SK-N-SH (cell line): ENCODE data around the gene C4B. TPM values are rescaled to one million over a fixed set of nuclear protein-coding genes. Genes with fewer than 3 reads are reported as not detected.

Experiments used
- CTCF ChIA-PET: fragments of 300-600, 350-600 bp; formaldehyde crosslinking; extraction: SDS; loops from one replicate; lab custom pipeline; 2021; lab: Yijun Ruan, JAX
- POLR2A ChIA-PET: fragments of 350-600 bp; sonication (Branson Sonifier 250); formaldehyde crosslinking; extraction: SDS; loops from one replicate; lab custom pipeline; 2020; ENCODE audit warnings: antibody characterized with exemption, inconsistent platforms; lab: Yijun Ruan, JAX
- DNase-seq: peaks from one replicate; pipeline ENCODE4 v3.0.0; 2012
- H2AFZ ChIP-seq: fragments of 200-600 bp; sonication (generic); 2 replicates; pipeline ENCODE4 v1.8.1; 2016; ENCODE audit warnings: antibody characterized with exemption, mild to moderate bottlenecking, low read depth
- H3F3A ChIP-seq: fragments of 200-600 bp; sonication (generic); replicated peaks from 2 replicates; pipeline ENCODE3; 2016; ENCODE audit warnings: antibody characterized with exemption, mild to moderate bottlenecking; ENCODE audit not compliant: insufficient read depth
- H3K27ac ChIP-seq, 2 experiments: fragments of 200-500 bp in 1 of 2; fragments of 200-600 bp in 1 of 2; sonication (Bioruptor generic) in 1 of 2; sonication (generic), shearing (Covaris generic) in 1 of 2; 2 replicates each; pipeline versions ENCODE4 v1.5.1 to v1.6.1; 2014 to 2016; ENCODE audit warnings: low read depth in 2 of 2, inconsistent platforms in 1 of 2, low read length in 1 of 2, mild to moderate bottlenecking in 1 of 2, mixed read lengths in 1 of 2
- H3K27me3 ChIP-seq: fragments of 200-600 bp; sonication (generic), shearing (Covaris generic); 2 replicates; pipeline ENCODE4 v1.6.1; 2016; ENCODE audit warnings: mixed run types; ENCODE audit not compliant: insufficient read depth
- H3K36me3 ChIP-seq, 2 experiments: fragments of 200-500 bp in 1 of 2; fragments of 200-600 bp in 1 of 2; sonication (Bioruptor generic) in 1 of 2; sonication (generic) in 1 of 2; replicated peaks in 1 of 2; 2 replicates each; pipeline versions ENCODE3 to v1.5.1; 2014 to 2016; ENCODE audit warnings: low read length in 1 of 2, mild to moderate bottlenecking in 1 of 2; ENCODE audit not compliant: insufficient read depth in 2 of 2, control insufficient read depth in 1 of 2
- H3K4me1 ChIP-seq, 2 experiments: fragments of 200-500 bp in 1 of 2; fragments of 200-600 bp in 1 of 2; sonication (Bioruptor generic) in 1 of 2; sonication (generic), shearing (Covaris generic) in 1 of 2; 2 replicates each; pipeline versions ENCODE4 v1.5.1 to v1.6.1; 2014 to 2016; ENCODE audit warnings: low read depth in 1 of 2, low read length in 1 of 2, mixed run types in 1 of 2; ENCODE audit not compliant: insufficient read depth in 2 of 2, control insufficient read depth in 1 of 2
- H3K4me2 ChIP-seq: fragments of 200-600 bp; sonication (generic), shearing (Covaris generic); 2 replicates; pipeline ENCODE4 v1.6.1; 2017; ENCODE audit warnings: mixed run types
- H3K4me3 ChIP-seq, 2 experiments: fragments of 200-500 bp in 1 of 2; fragments of 200-600 bp in 1 of 2; sonication (Bioruptor generic) in 1 of 2; sonication (generic), shearing (Covaris generic) in 1 of 2; 2 replicates each; pipeline versions ENCODE4 v1.5.1 to v1.8.1; 2014 to 2016; ENCODE audit warnings: low read depth in 2 of 2, inconsistent platforms in 1 of 2, low read length in 1 of 2, mild to moderate bottlenecking in 1 of 2, mixed read lengths in 1 of 2, moderate library complexity in 1 of 2
- H3K79me2 ChIP-seq: fragments of 200-600 bp; sonication (generic); 2 replicates; pipeline ENCODE4 v1.8.1; 2017; ENCODE audit warnings: mild to moderate bottlenecking; ENCODE audit not compliant: insufficient read depth
- H3K9ac ChIP-seq: fragments of 200-600 bp; sonication (generic); 2 replicates; pipeline ENCODE4 v1.6.1; 2017; ENCODE audit warnings: mixed run types
- H3K9me2 ChIP-seq: fragments of 200-600 bp; sonication (generic); 2 replicates; pipeline ENCODE4 v1.6.1; 2017; ENCODE audit warnings: mixed run types
- H3K9me3 ChIP-seq: fragments of 200-600 bp; sonication (generic); 2 replicates; pipeline ENCODE4 v1.6.1; 2017; ENCODE audit warnings: mixed run types, mild to moderate bottlenecking, moderate library complexity
- H4K20me1 ChIP-seq: fragments of 200-600 bp; sonication (generic); 2 replicates; pipeline ENCODE4 v1.6.1; 2017; ENCODE audit warnings: mild to moderate bottlenecking, mixed run types; ENCODE audit not compliant: insufficient read depth
- CHD2 ChIP-seq: fragments of 150-350 bp; IDR thresholded peaks from 2 replicates; pipeline ENCODE4 v1.6.1; 2018; ENCODE audit warnings: low read length; ENCODE audit not compliant: partially characterized antibody
- ELF1 ChIP-seq: IDR thresholded peaks from 2 replicates; pipeline ENCODE4 v1.4.0; 2012
- GABPA ChIP-seq: IDR thresholded peaks from 2 replicates; pipeline ENCODE4 v1.4.0; 2012; ENCODE audit warnings: low read depth, mild to moderate bottlenecking
- GATA2 ChIP-seq: sonication (generic); formaldehyde crosslinking; IDR thresholded peaks from 2 replicates; pipeline ENCODE4 v1.5.0; 2020; ENCODE audit warnings: mild to moderate bottlenecking, missing genetic modification reagents
- JUND ChIP-seq: IDR thresholded peaks from 2 replicates; pipeline ENCODE4 v1.4.0; 2012
- MXI1 ChIP-seq: IDR thresholded peaks from 2 replicates; pipeline ENCODE4 v1.6.1; 2012; ENCODE audit warnings: mild to moderate bottlenecking, low read depth, low read length, improper control_type of control experiment
- NFIC ChIP-seq: IDR thresholded peaks from 2 replicates; pipeline ENCODE4 v1.4.0; 2012; ENCODE audit warnings: borderline replicate concordance
- RAD21 ChIP-seq: IDR thresholded peaks from 2 replicates; pipeline ENCODE4 v1.6.1; 2012; ENCODE audit warnings: mild to moderate bottlenecking, low read length
- RCOR1 ChIP-seq: fragments of 150-350 bp; IDR thresholded peaks from 2 replicates; pipeline ENCODE4 v1.6.1; 2017; ENCODE audit warnings: antibody characterized with exemption, low read length
- REST ChIP-seq: IDR thresholded peaks from 2 replicates; pipeline ENCODE4 v1.6.1; 2012; ENCODE audit warnings: mild to moderate bottlenecking, low read depth, low read length, moderate library complexity
- RFX5 ChIP-seq: IDR thresholded peaks from 2 replicates; pipeline ENCODE4 v1.6.1; 2012; ENCODE audit warnings: mild to moderate bottlenecking, improper control_type of control experiment, low read length
- SIN3A ChIP-seq: IDR thresholded peaks from 2 replicates; pipeline ENCODE4 v1.6.1; 2012; ENCODE audit warnings: low read depth, mild to moderate bottlenecking, low read length, moderate library complexity, borderline replicate concordance
- TAF1 ChIP-seq: IDR thresholded peaks from 2 replicates; pipeline ENCODE4 v1.6.1; 2012; ENCODE audit warnings: low read depth, mild to moderate bottlenecking, low read length, moderate library complexity, borderline replicate concordance
- TCF12 ChIP-seq: IDR thresholded peaks from 2 replicates; pipeline ENCODE4 v1.4.0; 2012
- TEAD4 ChIP-seq: IDR thresholded peaks from 2 replicates; pipeline ENCODE4 v1.4.0; 2012; ENCODE audit warnings: mild to moderate bottlenecking, borderline replicate concordance; ENCODE audit not compliant: insufficient read depth
- USF1 ChIP-seq: IDR thresholded peaks from 2 replicates; pipeline ENCODE4 v1.4.0; 2012; ENCODE audit warnings: low read depth, borderline replicate concordance
- USF2 ChIP-seq: fragments of 150-350 bp; IDR thresholded peaks from 2 replicates; pipeline ENCODE4 v1.6.1; 2017; ENCODE audit warnings: antibody characterized with exemption, low read length, low read depth, borderline replicate concordance
- YY1 ChIP-seq: IDR thresholded peaks from 2 replicates; pipeline ENCODE4 v1.4.0; 2012; ENCODE audit warnings: low read depth, mild to moderate bottlenecking
- WGBS: methylation state at CpG from one replicate; pipeline ENCODE4 v1.1.6; 2017; ENCODE audit warnings: low lambda C conversion rate; 5-methylcytosine and 5-hydroxymethylcytosine counted together
- polyA plus RNA-seq, 3 experiments: library from polyadenylated mRNA; depleted of rRNA; stranded (reverse); fragments of >200 nt; gene quantifications; 2 replicates each; pipeline ENCODE4 v1.2.3, GENCODE V29; 2012

C4B gene
- polyA plus RNA-seq, 1 of the 3 experiments (the other 2 are of a cell fraction) = 10.9 TPM

GRCh38 chr6:32075781-32076180, 61.2 kb downstream of the C4B start:
- H3K9ac ChIP-seq = no peak overlapping the region
- no peak overlapping the region for H2AFZ ChIP-seq
- TF ChIP-seq GABPA (no peak), NFIC (no peak), GATA2 (CRISPR knock-in tag) (no peak), TCF12 (no peak), MXI1 (no peak), RCOR1 (no peak), REST (no peak), TAF1 (no peak), JUND (no peak), YY1 (no peak), ELF1 (no peak), USF2 (no peak), CHD2 (no peak), TEAD4 (no peak), RFX5 (no peak), USF1 (no peak), RAD21 (no peak), SIN3A (no peak)
- no peak overlapping the region for H3K4me3 ChIP-seq
- H3K4me1 ChIP-seq = 0 out of 4 replicates have a peak, but pooled peaks cover 0 to 2% of the 10 kb centered on the region in 2 experiments
- DNase-seq = no peak
- no peak overlapping the region for H3K27ac ChIP-seq
- no peaks in the 10 kb centered on the region for H3F3A ChIP-seq
- no peak overlapping the region for H3K4me2 ChIP-seq
- CTCF ChIA-PET = interaction anchor here (0.9 to 1.5 kb wide), 4 partner anchors 10 to 19 kb away, joined by 3 read pairs; no protein-coding TSS in a partner anchor
- no peaks in the 10 kb centered on the region for H3K9me3 ChIP-seq
- POLR2A ChIA-PET = no interaction called here
- 37% methylated on average over 3 of the region's 3 CpGs for WGBS
- no peaks in the 10 kb centered on the region for H4K20me1 ChIP-seq
- H3K36me3 ChIP-seq = no peaks in the 10 kb centered on the region
- H3K27me3 ChIP-seq = no peaks in the 10 kb centered on the region; the same call in 1 of the 2 replicates
- H3K9me2 ChIP-seq = no peaks in the 10 kb centered on the region
- H3K79me2 ChIP-seq = no peaks in the 10 kb centered on the region
